GM23338 (cell line): ENCODE results near the gene ZNF230. TPM values are rescaled to one million over a fixed set of nuclear protein-coding genes. Genes with fewer than 3 reads are reported as not detected.

Experiments used
- ATAC-seq: fragments of 200-7000 bp; cut with Tn5 transposase; 3 replicates; pipeline ENCODE4 v1.9.1; 2020
- DNase-seq: peaks from one replicate; pipeline ENCODE4 v3.0.0-alpha.2; 2015; ENCODE audit warnings: low spot score
- H2AFZ ChIP-seq: fragments of 200-600 bp; sonication (generic); 2 replicates; pipeline ENCODE4 v1.8.0; 2016; ENCODE audit warnings: antibody characterized with exemption, mild to moderate bottlenecking, moderate library complexity
- H3F3A ChIP-seq: fragments of 200-600 bp; sonication (generic); replicated peaks from 2 replicates; pipeline ENCODE4 v1.8.0; 2017; ENCODE audit warnings: antibody characterized with exemption, mixed run types, low read depth
- H3K27ac ChIP-seq: fragments of 200-600 bp; sonication (generic); 2 replicates; pipeline ENCODE4 v1.6.1; 2016; ENCODE audit warnings: low read depth
- H3K27me3 ChIP-seq: fragments of 200-600 bp; sonication (generic); 2 replicates; pipeline ENCODE4 v1.8.0; 2016; ENCODE audit warnings: mild to moderate bottlenecking, mixed run types, moderate library complexity; ENCODE audit not compliant: insufficient read depth
- H3K36me3 ChIP-seq: fragments of 200-600 bp; sonication (generic); 2 replicates; pipeline ENCODE4 v1.8.0; 2016; ENCODE audit warnings: mild to moderate bottlenecking; ENCODE audit not compliant: insufficient read depth
- H3K4me1 ChIP-seq: fragments of 200-600 bp; sonication (generic); 2 replicates; pipeline ENCODE4 v1.8.0; 2016; ENCODE audit warnings: mild to moderate bottlenecking, moderate library complexity; ENCODE audit not compliant: insufficient read depth
- H3K4me2 ChIP-seq: fragments of 200-600 bp; sonication (generic); 2 replicates; pipeline ENCODE4 v1.7.1; 2017; ENCODE audit warnings: mixed run types
- H3K4me3 ChIP-seq: fragments of 200-600 bp; sonication (generic); 2 replicates; pipeline ENCODE4 v1.6.1; 2016; ENCODE audit warnings: mixed run types
- H3K79me2 ChIP-seq: fragments of 200-600 bp; sonication (generic); replicated peaks from 2 replicates; pipeline ENCODE4 v1.8.0; 2017; ENCODE audit warnings: mild to moderate bottlenecking; ENCODE audit not compliant: insufficient read depth
- H3K9me2 ChIP-seq: fragments of 200-600 bp; sonication (generic); 2 replicates; pipeline ENCODE4 v1.8.0; 2017; ENCODE audit not compliant: insufficient read depth
- H4K20me1 ChIP-seq: fragments of 200-600 bp; sonication (generic); replicated peaks from 2 replicates; pipeline ENCODE4 v1.8.0; 2017; ENCODE audit warnings: mild to moderate bottlenecking; ENCODE audit not compliant: insufficient read depth
- H3K27ac Mint-ChIP-seq: 2 replicates; pipeline ENCODE4 v1.8.0; 2020; ENCODE audit warnings: inconsistent platforms, mild to moderate bottlenecking, moderate library complexity, mixed read lengths
- H3K27me3 Mint-ChIP-seq: 3 replicates; pipeline ENCODE4 v1.8.0; 2022; ENCODE audit warnings: low read depth, mild to moderate bottlenecking, moderate library complexity, mixed read lengths, inconsistent platforms; ENCODE audit not compliant: insufficient read depth, poor library complexity
- H3K36me3 Mint-ChIP-seq: 3 replicates; pipeline ENCODE4 v1.8.0; 2021; ENCODE audit warnings: low read depth, mild to moderate bottlenecking, inconsistent platforms, moderate library complexity, mixed read lengths
- H3K4me1 Mint-ChIP-seq: 3 replicates; pipeline ENCODE4 v1.8.0; 2020; ENCODE audit warnings: mild to moderate bottlenecking, inconsistent platforms, mixed read lengths
- H3K4me3 Mint-ChIP-seq: 3 replicates; pipeline ENCODE4 v1.8.0; 2021; ENCODE audit warnings: moderate library complexity, mild to moderate bottlenecking, inconsistent platforms, mixed read lengths
- H3K9me3 Mint-ChIP-seq: 3 replicates; pipeline ENCODE4 v1.8.0; 2020; ENCODE audit warnings: moderate library complexity, mild to moderate bottlenecking, inconsistent platforms, mixed read lengths
- CREB1 ChIP-seq: fragments of 250-450 bp; sonication (Bioruptor Pico); IDR thresholded peaks from 2 replicates; pipeline ENCODE4 v1.5.0; 2020; ENCODE audit warnings: low read depth, mild to moderate bottlenecking, moderate library complexity
- polyA plus RNA-seq: library from polyadenylated mRNA; unstranded; fragments of >200 nt; fragmentation: Nextera tagmentation; extraction: Ambion mirVana; gene quantifications from 2 replicates; pipeline ENCODE4 v1.2.1, GENCODE V29; 2016
- total RNA-seq: library from RNA; depleted of rRNA; stranded (reverse); fragments of >200 nt; shearing (Covaris generic); gene quantifications from 2 replicates; pipeline ENCODE4 v1.2.3, GENCODE V29; 2014
- TF ChIP-seq, protein P1 (sequence below), 2 experiments: fragments of 200-600 bp in 1 of 2; sonication (generic) in 1 of 2; conservative IDR thresholded peaks; 2 replicates each; pipeline versions ENCODE4 v1.5.1 to v1.6.1; 2016 to 2017; ENCODE audit warnings: antibody characterized with exemption in 2 of 2, low read depth in 2 of 2, mild to moderate bottlenecking in 2 of 2, moderate library complexity in 1 of 2
- TF ChIP-seq, protein P2 (sequence below): fragments of 250-450 bp; sonication (Bioruptor Pico); IDR thresholded peaks from 2 replicates; pipeline ENCODE4 v1.5.0; 2020; ENCODE audit warnings: mild to moderate bottlenecking, moderate library complexity

The ZNF230 gene
- total and polyA plus RNA-seq, 2 experiments from 2014 or later: 1.8 to 2.2 TPM

DNA sequence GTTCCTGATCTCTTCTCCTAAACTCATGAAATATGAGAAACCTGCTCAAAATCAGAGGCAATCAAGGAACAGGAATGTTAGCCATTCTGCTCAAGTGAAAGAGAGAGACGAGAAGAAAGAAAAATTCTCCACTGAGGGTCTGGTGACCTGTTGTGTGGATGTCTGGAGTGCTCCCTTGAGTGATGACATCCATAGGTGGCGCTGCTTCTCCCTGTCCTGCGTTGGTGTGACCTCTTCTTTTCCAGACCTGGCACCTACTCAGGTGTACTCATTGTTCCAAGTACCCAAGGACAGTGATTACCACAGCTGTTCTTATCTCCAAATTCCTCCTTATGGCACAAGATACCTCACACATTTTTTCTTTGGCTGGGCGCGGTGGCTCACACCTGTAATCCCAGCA is 53.1 kb downstream of the ZNF230 start:
- Histone ChIP-seq H3K9me2 (no peaks in the 10 kb centered on the region), H3K36me3 (peaks cover 9% of the 10 kb centered on the region; the same call in 1 of the 2 replicates), H3K79me2 (peaks cover 7% of the 10 kb centered on the region), H3K4me3 (no peak overlapping the region), H3F3A (no peaks in the 10 kb centered on the region), H2AFZ (no peak overlapping the region), H3K4me2 (no peak overlapping the region), H3K4me1 (no peaks in the 10 kb centered on the region), H4K20me1 (no peaks in the 10 kb centered on the region), H3K27ac (no peak overlapping the region), H3K27me3 (no peaks in the 10 kb centered on the region)
- peaks cover 43% of the 10 kb centered on the region for H3K36me3 Mint-ChIP-seq
- H3K27ac Mint-ChIP-seq: no peak overlapping the region
- H3K9me3 Mint-ChIP-seq: peaks cover 3% of the 10 kb centered on the region; the same call in 1 of the 3 replicates
- H3K27me3 Mint-ChIP-seq: peaks cover 7% of the 10 kb centered on the region
- TF ChIP-seq CREB1: no peak
- TF ChIP-seq, protein P1, sequence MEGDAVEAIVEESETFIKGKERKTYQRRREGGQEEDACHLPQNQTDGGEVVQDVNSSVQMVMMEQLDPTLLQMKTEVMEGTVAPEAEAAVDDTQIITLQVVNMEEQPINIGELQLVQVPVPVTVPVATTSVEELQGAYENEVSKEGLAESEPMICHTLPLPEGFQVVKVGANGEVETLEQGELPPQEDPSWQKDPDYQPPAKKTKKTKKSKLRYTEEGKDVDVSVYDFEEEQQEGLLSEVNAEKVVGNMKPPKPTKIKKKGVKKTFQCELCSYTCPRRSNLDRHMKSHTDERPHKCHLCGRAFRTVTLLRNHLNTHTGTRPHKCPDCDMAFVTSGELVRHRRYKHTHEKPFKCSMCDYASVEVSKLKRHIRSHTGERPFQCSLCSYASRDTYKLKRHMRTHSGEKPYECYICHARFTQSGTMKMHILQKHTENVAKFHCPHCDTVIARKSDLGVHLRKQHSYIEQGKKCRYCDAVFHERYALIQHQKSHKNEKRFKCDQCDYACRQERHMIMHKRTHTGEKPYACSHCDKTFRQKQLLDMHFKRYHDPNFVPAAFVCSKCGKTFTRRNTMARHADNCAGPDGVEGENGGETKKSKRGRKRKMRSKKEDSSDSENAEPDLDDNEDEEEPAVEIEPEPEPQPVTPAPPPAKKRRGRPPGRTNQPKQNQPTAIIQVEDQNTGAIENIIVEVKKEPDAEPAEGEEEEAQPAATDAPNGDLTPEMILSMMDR (conservative IDR thresholded peaks at IDR 0.05; ENCODE audit: low read depth in 2 of 2): peak; percentile 37 to 65
- H3K4me1 Mint-ChIP-seq: peaks cover 1% of the 10 kb centered on the region; the same call in 2 of the 3 replicates
- peak; percentile 37 for DNase-seq
- ATAC-seq: no peak
- H3K4me3 Mint-ChIP-seq: no peak overlapping the region

DNA sequence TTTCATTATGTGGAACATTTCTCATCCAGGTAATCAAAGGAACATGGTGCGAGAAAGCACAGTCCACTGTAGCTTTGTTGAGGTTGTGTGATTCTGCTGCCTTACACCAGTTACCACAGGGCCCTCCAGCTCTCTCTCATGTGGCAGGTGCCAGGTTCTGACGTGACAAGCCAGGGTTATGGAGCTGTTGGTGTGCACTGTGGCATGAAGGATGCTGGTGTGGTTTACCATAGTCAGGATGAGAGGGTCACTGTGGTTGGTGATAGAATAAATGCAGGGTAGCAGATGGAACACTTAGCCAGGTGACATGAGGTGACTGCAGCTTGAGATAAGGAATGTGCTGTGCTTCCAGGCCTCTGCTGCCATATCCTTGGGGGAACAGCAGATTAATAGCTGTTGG is 56.5 kb downstream of the ZNF230 start:
- H3K4me1 Mint-ChIP-seq: no peaks in the 10 kb centered on the region
- Histone ChIP-seq H3K36me3 (peaks cover 18% of the 10 kb centered on the region; the same call in 1 of the 2 replicates), H2AFZ (no peak overlapping the region), H3K4me3 (no peak overlapping the region), H3K9me2 (no peaks in the 10 kb centered on the region), H4K20me1 (no peaks in the 10 kb centered on the region), H3K27ac (no peak overlapping the region), H3K27me3 (no peaks in the 10 kb centered on the region), H3K4me2 (no peak overlapping the region), H3F3A (no peaks in the 10 kb centered on the region), H3K4me1 (no peaks in the 10 kb centered on the region), H3K79me2 (no peaks in the 10 kb centered on the region; the same call in 1 of the 2 replicates)
- H3K9me3 Mint-ChIP-seq: peaks cover 3% of the 10 kb centered on the region; the same call in 1 of the 3 replicates
- TF ChIP-seq CREB1: no peak
- TF ChIP-seq, protein P2, sequence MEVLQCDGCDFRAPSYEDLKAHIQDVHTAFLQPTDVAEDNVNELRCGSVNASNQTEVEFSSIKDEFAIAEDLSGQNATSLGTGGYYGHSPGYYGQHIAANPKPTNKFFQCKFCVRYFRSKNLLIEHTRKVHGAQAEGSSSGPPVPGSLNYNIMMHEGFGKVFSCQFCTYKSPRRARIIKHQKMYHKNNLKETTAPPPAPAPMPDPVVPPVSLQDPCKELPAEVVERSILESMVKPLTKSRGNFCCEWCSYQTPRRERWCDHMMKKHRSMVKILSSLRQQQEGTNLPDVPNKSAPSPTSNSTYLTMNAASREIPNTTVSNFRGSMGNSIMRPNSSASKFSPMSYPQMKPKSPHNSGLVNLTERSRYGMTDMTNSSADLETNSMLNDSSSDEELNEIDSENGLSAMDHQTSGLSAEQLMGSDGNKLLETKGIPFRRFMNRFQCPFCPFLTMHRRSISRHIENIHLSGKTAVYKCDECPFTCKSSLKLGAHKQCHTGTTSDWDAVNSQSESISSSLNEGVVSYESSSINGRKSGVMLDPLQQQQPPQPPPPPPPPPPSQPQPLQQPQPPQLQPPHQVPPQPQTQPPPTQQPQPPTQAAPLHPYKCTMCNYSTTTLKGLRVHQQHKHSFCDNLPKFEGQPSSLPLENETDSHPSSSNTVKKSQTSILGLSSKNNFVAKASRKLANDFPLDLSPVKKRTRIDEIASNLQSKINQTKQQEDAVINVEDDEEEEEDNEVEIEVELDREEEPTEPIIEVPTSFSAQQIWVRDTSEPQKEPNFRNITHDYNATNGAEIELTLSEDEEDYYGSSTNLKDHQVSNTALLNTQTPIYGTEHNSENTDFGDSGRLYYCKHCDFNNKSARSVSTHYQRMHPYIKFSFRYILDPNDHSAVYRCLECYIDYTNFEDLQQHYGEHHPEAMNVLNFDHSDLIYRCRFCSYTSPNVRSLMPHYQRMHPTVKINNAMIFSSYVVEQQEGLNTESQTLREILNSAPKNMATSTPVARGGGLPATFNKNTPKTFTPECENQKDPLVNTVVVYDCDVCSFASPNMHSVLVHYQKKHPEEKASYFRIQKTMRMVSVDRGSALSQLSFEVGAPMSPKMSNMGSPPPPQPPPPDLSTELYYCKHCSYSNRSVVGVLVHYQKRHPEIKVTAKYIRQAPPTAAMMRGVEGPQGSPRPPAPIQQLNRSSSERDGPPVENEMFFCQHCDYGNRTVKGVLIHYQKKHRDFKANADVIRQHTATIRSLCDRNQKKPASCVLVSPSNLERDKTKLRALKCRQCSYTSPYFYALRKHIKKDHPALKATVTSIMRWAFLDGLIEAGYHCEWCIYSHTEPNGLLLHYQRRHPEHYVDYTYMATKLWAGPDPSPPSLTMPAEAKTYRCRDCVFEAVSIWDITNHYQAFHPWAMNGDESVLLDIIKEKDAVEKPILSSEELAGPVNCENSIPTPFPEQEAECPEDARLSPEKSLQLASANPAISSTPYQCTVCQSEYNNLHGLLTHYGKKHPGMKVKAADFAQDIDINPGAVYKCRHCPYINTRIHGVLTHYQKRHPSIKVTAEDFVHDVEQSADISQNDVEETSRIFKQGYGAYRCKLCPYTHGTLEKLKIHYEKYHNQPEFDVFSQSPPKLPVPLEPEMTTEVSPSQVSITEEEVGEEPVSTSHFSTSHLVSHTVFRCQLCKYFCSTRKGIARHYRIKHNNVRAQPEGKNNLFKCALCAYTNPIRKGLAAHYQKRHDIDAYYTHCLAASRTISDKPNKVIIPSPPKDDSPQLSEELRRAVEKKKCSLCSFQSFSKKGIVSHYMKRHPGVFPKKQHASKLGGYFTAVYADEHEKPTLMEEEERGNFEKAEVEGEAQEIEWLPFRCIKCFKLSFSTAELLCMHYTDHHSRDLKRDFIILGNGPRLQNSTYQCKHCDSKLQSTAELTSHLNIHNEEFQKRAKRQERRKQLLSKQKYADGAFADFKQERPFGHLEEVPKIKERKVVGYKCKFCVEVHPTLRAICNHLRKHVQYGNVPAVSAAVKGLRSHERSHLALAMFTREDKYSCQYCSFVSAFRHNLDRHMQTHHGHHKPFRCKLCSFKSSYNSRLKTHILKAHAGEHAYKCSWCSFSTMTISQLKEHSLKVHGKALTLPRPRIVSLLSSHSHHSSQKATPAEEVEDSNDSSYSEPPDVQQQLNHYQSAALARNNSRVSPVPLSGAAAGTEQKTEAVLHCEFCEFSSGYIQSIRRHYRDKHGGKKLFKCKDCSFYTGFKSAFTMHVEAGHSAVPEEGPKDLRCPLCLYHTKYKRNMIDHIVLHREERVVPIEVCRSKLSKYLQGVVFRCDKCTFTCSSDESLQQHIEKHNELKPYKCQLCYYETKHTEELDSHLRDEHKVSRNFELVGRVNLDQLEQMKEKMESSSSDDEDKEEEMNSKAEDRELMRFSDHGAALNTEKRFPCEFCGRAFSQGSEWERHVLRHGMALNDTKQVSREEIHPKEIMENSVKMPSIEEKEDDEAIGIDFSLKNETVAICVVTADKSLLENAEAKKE (CRISPR knock-in tag): no peak
- H3K36me3 Mint-ChIP-seq: peaks cover 76% of the 10 kb centered on the region
- no peak for DNase-seq
- H3K27ac Mint-ChIP-seq: no peak overlapping the region
- no peak for ATAC-seq
- H3K27me3 Mint-ChIP-seq: peaks cover 2% of the 10 kb centered on the region
- H3K4me3 Mint-ChIP-seq: no peak overlapping the region
